ENCODE measurements around the gene MRPS27. TPM values are rescaled to one million over a fixed set of nuclear protein-coding genes. Genes with fewer than 3 reads are reported as not detected.

The MRPS27 gene
- total and polyA plus RNA-seq, 2 of the 13 experiments (the other 11 are each of a cell fraction or from before 2014, with no cell fraction given): 71.8 to 115 TPM

GRCh38 chr5:72319976-72320752 lies at the start of gene MRPS27, which contains the start of gene PTCD2 (continued):
- TF ChIP-seq KLF9 (CRISPR knock-in tag; IDR thresholded peaks at IDR 0.05; ENCODE audit: low read depth): no peak
- TF ChIP-seq KAT8 (CRISPR knock-in tag; IDR thresholded peaks at IDR 0.05): peak; percentile 91
- TF ChIP-seq ZC3H4 (CRISPR knock-in tag; IDR thresholded peaks at IDR 0.05; ENCODE audit: borderline replicate concordance): no peak
- TF ChIP-seq ATF5 (CRISPR knock-in tag; IDR thresholded peaks at IDR 0.05; ENCODE audit: low read depth): no peak
- TF ChIP-seq IKZF5 (CRISPR knock-in tag; IDR thresholded peaks at IDR 0.05): peak; percentile 57; the same call in 1 of the 2 replicates
- peak; percentile 17; the same call in 1 of the 2 replicates for TF ChIP-seq ZNF563 (CRISPR knock-in tag; IDR thresholded peaks at IDR 0.05)
- 0 out of 2 replicates have a peak, but pooled peaks have one; percentile 24 for TF ChIP-seq ZNF746 (CRISPR knock-in tag; IDR thresholded peaks at IDR 0.05)
- TF ChIP-seq ZNF839 (CRISPR knock-in tag; IDR thresholded peaks at IDR 0.05; ENCODE audit: borderline replicate concordance): no peak
- TF ChIP-seq HNF1B (CRISPR knock-in tag; IDR thresholded peaks at IDR 0.05): peak; percentile 65; the same call in 1 of the 2 replicates
- 0 out of 2 replicates have a peak, but pooled peaks have one; percentile 12 for TF ChIP-seq MED13 (CRISPR knock-in tag; IDR thresholded peaks at IDR 0.05)
- TF ChIP-seq CENPT (CRISPR knock-in tag; IDR thresholded peaks at IDR 0.05; ENCODE audit: low read depth): no peak
- TF ChIP-seq ZNF543 (CRISPR knock-in tag; IDR thresholded peaks at IDR 0.05): peak; percentile 77; the same call in 1 of the 2 replicates
- TF ChIP-seq HMGXB3 (CRISPR knock-in tag; IDR thresholded peaks at IDR 0.05; ENCODE audit: borderline replicate concordance): peak; percentile 60; the same call in 1 of the 2 replicates
- peak; percentile 67; the same call in 1 of the 2 replicates for TF ChIP-seq TARDBP (CRISPR knock-in tag; IDR thresholded peaks at IDR 0.05)
- TF ChIP-seq SNRNP70 (IDR thresholded peaks at IDR 0.05; ENCODE audit: low read depth, low read length): no peak
- peak; percentile 77 for TF ChIP-seq ZNF276 (CRISPR knock-in tag; IDR thresholded peaks at IDR 0.05; ENCODE audit: low read depth)
- TF ChIP-seq BHLHE40 (IDR thresholded peaks at IDR 0.05; ENCODE audit: low read length): peak; percentile 92
- no peak for TF ChIP-seq ZNF878 (CRISPR knock-in tag; IDR thresholded peaks at IDR 0.05)

Data from HepG2 (cell line).